Measurements from ENCODE around the gene PODXL2.

PODXL2 gene

DNA sequence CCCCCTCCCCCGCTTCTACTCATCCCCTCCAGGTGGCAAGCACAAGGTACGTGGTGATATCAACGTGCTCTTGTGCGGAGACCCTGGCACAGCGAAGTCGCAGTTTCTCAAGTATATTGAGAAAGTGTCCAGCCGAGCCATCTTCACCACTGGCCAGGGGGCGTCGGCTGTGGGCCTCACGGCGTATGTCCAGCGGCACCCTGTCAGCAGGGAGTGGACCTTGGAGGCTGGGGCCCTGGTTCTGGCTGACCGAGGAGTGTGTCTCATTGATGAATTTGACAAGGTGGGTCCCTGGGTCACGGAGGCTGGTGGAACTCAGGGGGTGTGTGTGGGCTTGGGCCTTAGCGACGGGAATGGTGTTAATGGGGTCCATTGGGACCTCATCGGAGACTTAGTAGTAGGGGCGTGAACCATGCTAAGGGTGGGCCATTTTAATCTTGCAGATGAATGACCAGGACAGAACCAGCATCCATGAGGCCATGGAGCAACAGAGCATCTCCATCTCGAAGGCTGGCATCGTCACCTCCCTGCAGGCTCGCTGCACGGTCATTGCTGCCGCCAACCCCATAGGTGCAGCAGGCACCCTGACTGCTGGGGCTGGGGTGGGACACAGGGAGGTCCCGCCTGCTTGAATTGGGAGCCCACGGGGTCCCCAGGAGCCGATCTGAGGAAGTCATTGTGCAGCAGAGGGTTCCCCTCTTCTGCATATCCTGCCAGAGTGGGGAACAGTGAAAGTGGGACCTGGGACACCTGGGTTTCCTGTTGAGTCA is 12.0 kb upstream of the PODXL2 start:
- POLR2A ChIA-PET: no interaction called here
- TF ChIP-seq SP1 (IDR thresholded peaks at IDR 0.05) (no peak), BHLHE40 (IDR thresholded peaks at IDR 0.05; ENCODE audit: borderline replicate concordance) (no peak), TARDBP (IDR thresholded peaks at IDR 0.05) (no peak), ELF4 (IDR thresholded peaks at IDR 0.05) (no peak), FOXK2 (IDR thresholded peaks at IDR 0.05) (no peak), FOXA1 (IDR thresholded peaks at IDR 0.05) (no peak), ARNT (IDR thresholded peaks at IDR 0.05) (no peak), FOXM1 (IDR thresholded peaks at IDR 0.05; ENCODE audit: borderline replicate concordance) (no peak), NFRKB (IDR thresholded peaks at IDR 0.05) (no peak), SUZ12 (IDR thresholded peaks at IDR 0.05) (no peak), HDGF (IDR thresholded peaks at IDR 0.05; ENCODE audit: borderline replicate concordance) (no peak), ZNF384 (IDR thresholded peaks at IDR 0.05) (no peak), L3MBTL2 (conservative IDR thresholded peaks at IDR 0.05) (no peak), CTBP1 (IDR thresholded peaks at IDR 0.05; ENCODE audit: borderline replicate concordance) (no peak)
- TF ChIP-seq, protein P1, sequence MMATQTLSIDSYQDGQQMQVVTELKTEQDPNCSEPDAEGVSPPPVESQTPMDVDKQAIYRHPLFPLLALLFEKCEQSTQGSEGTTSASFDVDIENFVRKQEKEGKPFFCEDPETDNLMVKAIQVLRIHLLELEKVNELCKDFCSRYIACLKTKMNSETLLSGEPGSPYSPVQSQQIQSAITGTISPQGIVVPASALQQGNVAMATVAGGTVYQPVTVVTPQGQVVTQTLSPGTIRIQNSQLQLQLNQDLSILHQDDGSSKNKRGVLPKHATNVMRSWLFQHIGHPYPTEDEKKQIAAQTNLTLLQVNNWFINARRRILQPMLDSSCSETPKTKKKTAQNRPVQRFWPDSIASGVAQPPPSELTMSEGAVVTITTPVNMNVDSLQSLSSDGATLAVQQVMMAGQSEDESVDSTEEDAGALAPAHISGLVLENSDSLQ (IDR thresholded peaks at IDR 0.05): no peak
- CTCF ChIA-PET: no interaction called here
- no peak for DNase-seq (ENCODE audit: extremely low spot score)

DNA sequence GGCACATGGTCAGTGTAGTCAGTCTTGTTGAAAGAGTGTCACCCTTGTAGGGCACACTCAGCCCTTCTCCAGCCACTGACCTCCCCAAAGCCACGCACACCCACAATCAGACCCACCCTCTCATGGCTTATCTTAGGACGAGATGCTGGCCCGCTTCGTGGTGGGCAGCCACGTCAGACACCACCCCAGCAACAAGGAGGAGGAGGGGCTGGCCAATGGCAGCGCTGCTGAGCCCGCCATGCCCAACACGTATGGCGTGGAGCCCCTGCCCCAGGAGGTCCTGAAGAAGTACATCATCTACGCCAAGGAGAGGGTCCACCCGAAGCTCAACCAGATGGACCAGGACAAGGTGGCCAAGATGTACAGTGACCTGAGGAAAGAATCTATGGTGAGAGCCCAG is 10.1 kb upstream of the PODXL2 start:
- CTCF ChIA-PET: no interaction called here
- TF ChIP-seq L3MBTL2 (conservative IDR thresholded peaks at IDR 0.05) (no peak), FOXK2 (IDR thresholded peaks at IDR 0.05) (no peak), ZNF384 (IDR thresholded peaks at IDR 0.05) (no peak), TARDBP (IDR thresholded peaks at IDR 0.05) (no peak), SP1 (IDR thresholded peaks at IDR 0.05) (no peak), ARNT (IDR thresholded peaks at IDR 0.05) (no peak), CTBP1 (IDR thresholded peaks at IDR 0.05; ENCODE audit: borderline replicate concordance) (no peak), ELF4 (IDR thresholded peaks at IDR 0.05) (no peak), NFRKB (IDR thresholded peaks at IDR 0.05) (no peak), SUZ12 (IDR thresholded peaks at IDR 0.05) (no peak), HDGF (IDR thresholded peaks at IDR 0.05; ENCODE audit: borderline replicate concordance) (no peak), FOXA1 (IDR thresholded peaks at IDR 0.05) (no peak), FOXM1 (IDR thresholded peaks at IDR 0.05; ENCODE audit: borderline replicate concordance) (no peak), LEF1 (IDR thresholded peaks at IDR 0.05; ENCODE audit: borderline replicate concordance) (no peak), BHLHE40 (IDR thresholded peaks at IDR 0.05; ENCODE audit: borderline replicate concordance) (no peak)
- TF ChIP-seq, protein P1 (IDR thresholded peaks at IDR 0.05): no peak
- DNase-seq (ENCODE audit: extremely low spot score): no peak
- POLR2A ChIA-PET: no interaction called here

DNA sequence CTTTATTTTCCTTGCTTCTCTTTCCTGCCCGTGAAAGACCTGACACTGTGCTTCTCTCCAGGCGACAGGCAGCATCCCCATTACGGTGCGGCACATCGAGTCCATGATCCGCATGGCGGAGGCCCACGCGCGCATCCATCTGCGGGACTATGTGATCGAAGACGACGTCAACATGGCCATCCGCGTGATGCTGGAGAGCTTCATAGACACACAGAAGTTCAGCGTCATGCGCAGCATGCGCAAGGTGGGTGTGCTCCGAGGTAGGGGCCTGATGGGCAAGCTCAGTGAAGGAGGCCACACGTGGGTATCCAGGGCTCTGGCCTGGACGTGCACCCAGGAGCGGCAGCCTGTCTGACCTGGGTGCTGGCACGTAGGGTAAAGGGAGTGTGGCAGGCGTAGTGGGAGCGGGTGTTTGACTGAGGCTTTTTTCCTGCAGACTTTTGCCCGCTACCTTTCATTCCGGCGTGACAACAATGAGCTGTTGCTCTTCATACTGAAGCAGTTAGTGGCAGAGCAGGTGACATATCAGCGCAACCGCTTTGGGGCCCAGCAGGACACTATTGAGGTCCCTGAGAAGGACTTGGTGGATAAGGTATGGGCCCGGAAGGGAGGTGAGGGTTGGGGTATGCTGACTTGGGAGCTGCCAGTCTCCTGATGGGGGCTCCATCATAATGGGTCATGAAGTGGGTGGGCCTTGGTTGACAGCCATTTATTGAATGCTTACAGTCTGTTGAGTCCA is 8.2 kb upstream of the PODXL2 start:
- ChIA-PET CTCF (no interaction called here), POLR2A (interaction anchor here (0.5 to 2.2 kb wide), 2 partner anchors 18 to 22 kb away, joined by 3 to 12 read pairs; partner anchors contain the start of gene MCM2)
- DNase-seq (ENCODE audit: extremely low spot score): no peak
- TF ChIP-seq, protein P1 (IDR thresholded peaks at IDR 0.05): no peak
- TF ChIP-seq FOXK2 (IDR thresholded peaks at IDR 0.05) (no peak), ARNT (IDR thresholded peaks at IDR 0.05) (no peak), L3MBTL2 (conservative IDR thresholded peaks at IDR 0.05) (no peak), NFRKB (IDR thresholded peaks at IDR 0.05) (no peak), HDGF (IDR thresholded peaks at IDR 0.05; ENCODE audit: borderline replicate concordance) (no peak), LEF1 (IDR thresholded peaks at IDR 0.05; ENCODE audit: borderline replicate concordance) (no peak), ELF4 (IDR thresholded peaks at IDR 0.05) (no peak), FOXM1 (IDR thresholded peaks at IDR 0.05; ENCODE audit: borderline replicate concordance) (no peak), CTBP1 (IDR thresholded peaks at IDR 0.05; ENCODE audit: borderline replicate concordance) (no peak), SP1 (IDR thresholded peaks at IDR 0.05) (no peak), TARDBP (IDR thresholded peaks at IDR 0.05) (no peak), FOXA1 (IDR thresholded peaks at IDR 0.05) (no peak), SUZ12 (IDR thresholded peaks at IDR 0.05) (no peak)

DNA sequence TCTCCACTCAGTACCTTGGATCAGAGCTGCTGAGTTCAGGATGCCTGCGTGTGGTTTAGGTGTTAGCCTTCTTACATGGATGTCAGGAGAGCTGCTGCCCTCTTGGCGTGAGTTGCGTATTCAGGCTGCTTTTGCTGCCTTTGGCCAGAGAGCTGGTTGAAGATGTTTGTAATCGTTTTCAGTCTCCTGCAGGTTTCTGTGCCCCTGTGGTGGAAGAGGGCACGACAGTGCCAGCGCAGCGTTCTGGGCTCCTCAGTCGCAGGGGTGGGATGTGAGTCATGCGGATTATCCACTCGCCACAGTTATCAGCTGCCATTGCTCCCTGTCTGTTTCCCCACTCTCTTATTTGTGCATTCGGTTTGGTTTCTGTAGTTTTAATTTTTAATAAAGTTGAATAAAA is 7.0 kb upstream of the PODXL2 start:
- ChIA-PET CTCF (no interaction called here), POLR2A (interaction anchor here (1.0 kb wide), 1 partner anchor 24 kb away, joined by 3 read pairs; the partner anchor contains the start of gene MCM2)
- no peak for DNase-seq (ENCODE audit: extremely low spot score)
- TF ChIP-seq FOXK2 (IDR thresholded peaks at IDR 0.05) (no peak), BHLHE40 (IDR thresholded peaks at IDR 0.05; ENCODE audit: borderline replicate concordance) (no peak), SP1 (IDR thresholded peaks at IDR 0.05) (no peak), CTBP1 (IDR thresholded peaks at IDR 0.05; ENCODE audit: borderline replicate concordance) (no peak), NFRKB (IDR thresholded peaks at IDR 0.05) (no peak), TARDBP (IDR thresholded peaks at IDR 0.05) (no peak), ELF4 (IDR thresholded peaks at IDR 0.05) (no peak), HDGF (IDR thresholded peaks at IDR 0.05; ENCODE audit: borderline replicate concordance) (no peak), FOXA1 (IDR thresholded peaks at IDR 0.05) (no peak), ZNF384 (IDR thresholded peaks at IDR 0.05) (no peak), ARNT (IDR thresholded peaks at IDR 0.05) (no peak), FOXM1 (IDR thresholded peaks at IDR 0.05; ENCODE audit: borderline replicate concordance) (no peak)
- TF ChIP-seq, protein P1 (IDR thresholded peaks at IDR 0.05): no peak
